Measurements from ENCODE around the gene CCDC136. TPM values are rescaled to one million over a fixed set of nuclear protein-coding genes. Genes with fewer than 3 reads are reported as not detected.

Gene CCDC136
- total and polyA plus RNA-seq, 2 experiments from 2014 or later: 27.1 to 55.7 TPM

DNA sequence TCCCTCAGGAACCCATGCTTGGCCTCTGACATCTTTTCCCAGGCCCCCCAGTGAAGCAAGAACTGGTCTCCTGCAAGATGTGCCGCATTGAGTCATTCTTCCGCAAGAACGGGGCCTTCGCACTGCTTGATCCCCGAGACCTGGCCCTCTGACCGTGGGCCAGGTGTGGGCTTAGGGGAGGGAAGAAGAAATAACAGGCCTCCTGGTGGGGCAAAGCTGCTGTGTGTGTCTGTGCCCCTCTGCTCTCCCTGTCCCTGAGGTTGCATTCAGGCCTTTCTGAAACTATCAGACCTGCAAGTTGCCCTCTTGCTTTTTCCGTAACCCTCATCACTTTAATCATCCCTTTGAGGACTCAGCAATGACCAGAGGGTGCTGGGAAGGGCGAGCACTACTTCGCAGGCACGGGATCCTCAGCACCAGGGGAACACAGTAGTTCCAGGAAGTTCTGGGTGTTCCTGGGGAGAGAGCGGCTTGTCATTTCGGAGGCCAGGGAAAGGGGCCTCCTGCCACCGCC lies 76.9 kb downstream of the CCDC136 start:
- peaks cover 11% of the 10 kb centered on the region for H3K36me3 Mint-ChIP-seq (ENCODE audit: low read depth)
- H4K20me1 ChIP-seq (replicated peaks; ENCODE audit: insufficient read depth): peaks cover 6% of the 10 kb centered on the region
- no peaks in the 10 kb centered on the region for H3K36me3 ChIP-seq (ENCODE audit: insufficient read depth)
- no peaks in the 10 kb centered on the region for H3K9me2 ChIP-seq (ENCODE audit: insufficient read depth)
- peaks cover 41% of the 10 kb centered on the region for H3K27me3 Mint-ChIP-seq (ENCODE audit: insufficient read depth, low read depth, poor library complexity)
- peaks cover 29% of the 10 kb centered on the region for H3K4me1 Mint-ChIP-seq
- H3K4me2 ChIP-seq: peak overlapping the region; percentile 85
- 0 out of 2 replicates have a peak, but pooled peaks cover 12% of the 10 kb centered on the region for H3F3A ChIP-seq (replicated peaks; ENCODE audit: low read depth)
- H2AFZ ChIP-seq: peak overlapping the region; percentile 88; the same call in 1 of the 2 replicates
- H3K4me1 ChIP-seq (ENCODE audit: insufficient read depth): peaks cover 25% of the 10 kb centered on the region
- H3K4me3 Mint-ChIP-seq: peak overlapping the region; percentile 73
- H3K27ac Mint-ChIP-seq: no peak overlapping the region
- ATAC-seq (no peak), DNase-seq (ENCODE audit: low spot score) (no peak)
- TF ChIP-seq CTCF (conservative IDR thresholded peaks at IDR 0.05; ENCODE audit: low read depth in 2 of 2) (no peak), EZH2 (IDR thresholded peaks at IDR 0.05; ENCODE audit: low read depth, unreplicated experiment) (peak; percentile 29)
- peaks cover 5% of the 10 kb centered on the region for H3K79me2 ChIP-seq (replicated peaks; ENCODE audit: insufficient read depth)
- no peak overlapping the region for H3K27ac ChIP-seq (ENCODE audit: low read depth)
- no peaks in the 10 kb centered on the region; the same call in 2 of the 3 replicates for H3K9me3 Mint-ChIP-seq
- peaks cover 56% of the 10 kb centered on the region for H3K27me3 ChIP-seq (ENCODE audit: insufficient read depth)
- peak overlapping the region; percentile 75 for H3K4me3 ChIP-seq

- Mint-ChIP-seq H3K9me3 (no peaks in the 10 kb centered on the region; the same call in 2 of the 3 replicates), H3K4me3 (peak overlapping the region; percentile 73), H3K4me1 (peaks cover 26% of the 10 kb centered on the region), H3K27ac (no peak overlapping the region), H3K36me3 (ENCODE audit: low read depth) (peaks cover 11% of the 10 kb centered on the region), H3K27me3 (ENCODE audit: insufficient read depth, low read depth, poor library complexity) (peaks cover 44% of the 10 kb centered on the region)
- peak; percentile 76 for DNase-seq (ENCODE audit: low spot score)
- Histone ChIP-seq H4K20me1 (replicated peaks; ENCODE audit: insufficient read depth) (peaks cover 3% of the 10 kb centered on the region; the same call in 1 of the 2 replicates), H3K4me2 (peak overlapping the region; percentile 85), H3K27ac (ENCODE audit: low read depth) (no peak overlapping the region), H3K4me1 (ENCODE audit: insufficient read depth) (peaks cover 19% of the 10 kb centered on the region), H3K4me3 (peak overlapping the region; percentile 75), H3K9me2 (ENCODE audit: insufficient read depth) (no peaks in the 10 kb centered on the region), H2AFZ (peak overlapping the region; percentile 88), H3K27me3 (ENCODE audit: insufficient read depth) (peaks cover 56% of the 10 kb centered on the region), H3K79me2 (replicated peaks; ENCODE audit: insufficient read depth) (no peaks in the 10 kb centered on the region), H3F3A (replicated peaks; ENCODE audit: low read depth) (0 out of 2 replicates have a peak, but pooled peaks cover 12% of the 10 kb centered on the region), H3K36me3 (ENCODE audit: insufficient read depth) (no peaks in the 10 kb centered on the region)
- peak; percentile 70 for ATAC-seq
- TF ChIP-seq JUNB (IDR thresholded peaks at IDR 0.05; ENCODE audit: unreplicated experiment) (no peak), REST (IDR thresholded peaks at IDR 0.05; ENCODE audit: unreplicated experiment) (no peak), EZH2phosphoT487 (IDR thresholded peaks at IDR 0.05; ENCODE audit: unreplicated experiment) (no peak), ZNF114 (CRISPR knock-in tag; IDR thresholded peaks at IDR 0.05) (no peak), NANOG (IDR thresholded peaks at IDR 0.05; ENCODE audit: borderline replicate concordance) (no peak), POLR2AphosphoS5 (IDR thresholded peaks at IDR 0.05; ENCODE audit: low read depth) (no peak), EZH2 (IDR thresholded peaks at IDR 0.05; ENCODE audit: low read depth, unreplicated experiment) (no peak), ZNF331 (CRISPR knock-in tag; IDR thresholded peaks at IDR 0.05; ENCODE audit: low read depth) (no peak), CTCF (conservative IDR thresholded peaks at IDR 0.05; ENCODE audit: low read depth in 2 of 2) (no peak; a peak in 1 of 4 replicates), CREB1 (CRISPR knock-in tag; IDR thresholded peaks at IDR 0.05; ENCODE audit: low read depth) (no peak), STAT1 (IDR thresholded peaks at IDR 0.05; ENCODE audit: unreplicated experiment) (no peak)
Observed at GRCh38 chr7:128869138-128869943, 77.6 kb downstream of the CCDC136 start.

Data from GM23338 (cell line).